ENCODE results near the gene SHROOM3.

DNA sequence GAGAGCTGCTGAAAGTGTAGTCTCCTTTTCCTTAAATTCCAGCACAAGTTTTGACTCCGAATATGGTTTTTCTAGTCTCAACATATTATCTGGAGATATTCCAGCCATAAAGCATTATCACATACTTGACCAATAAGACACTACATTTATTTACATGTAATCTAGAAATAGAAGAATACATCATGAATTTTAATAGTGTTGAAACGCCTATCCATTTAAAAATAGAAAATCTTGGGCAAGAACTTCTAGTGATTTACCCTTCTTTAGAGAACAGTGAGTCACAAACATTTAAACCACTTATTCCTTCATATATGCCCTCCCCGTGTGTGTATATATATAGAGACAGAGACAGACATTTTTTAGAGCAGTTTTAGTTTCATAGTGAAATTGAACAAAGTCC is 301.4 kb downstream of the SHROOM3 start:
- TF ChIP-seq, protein P1, sequence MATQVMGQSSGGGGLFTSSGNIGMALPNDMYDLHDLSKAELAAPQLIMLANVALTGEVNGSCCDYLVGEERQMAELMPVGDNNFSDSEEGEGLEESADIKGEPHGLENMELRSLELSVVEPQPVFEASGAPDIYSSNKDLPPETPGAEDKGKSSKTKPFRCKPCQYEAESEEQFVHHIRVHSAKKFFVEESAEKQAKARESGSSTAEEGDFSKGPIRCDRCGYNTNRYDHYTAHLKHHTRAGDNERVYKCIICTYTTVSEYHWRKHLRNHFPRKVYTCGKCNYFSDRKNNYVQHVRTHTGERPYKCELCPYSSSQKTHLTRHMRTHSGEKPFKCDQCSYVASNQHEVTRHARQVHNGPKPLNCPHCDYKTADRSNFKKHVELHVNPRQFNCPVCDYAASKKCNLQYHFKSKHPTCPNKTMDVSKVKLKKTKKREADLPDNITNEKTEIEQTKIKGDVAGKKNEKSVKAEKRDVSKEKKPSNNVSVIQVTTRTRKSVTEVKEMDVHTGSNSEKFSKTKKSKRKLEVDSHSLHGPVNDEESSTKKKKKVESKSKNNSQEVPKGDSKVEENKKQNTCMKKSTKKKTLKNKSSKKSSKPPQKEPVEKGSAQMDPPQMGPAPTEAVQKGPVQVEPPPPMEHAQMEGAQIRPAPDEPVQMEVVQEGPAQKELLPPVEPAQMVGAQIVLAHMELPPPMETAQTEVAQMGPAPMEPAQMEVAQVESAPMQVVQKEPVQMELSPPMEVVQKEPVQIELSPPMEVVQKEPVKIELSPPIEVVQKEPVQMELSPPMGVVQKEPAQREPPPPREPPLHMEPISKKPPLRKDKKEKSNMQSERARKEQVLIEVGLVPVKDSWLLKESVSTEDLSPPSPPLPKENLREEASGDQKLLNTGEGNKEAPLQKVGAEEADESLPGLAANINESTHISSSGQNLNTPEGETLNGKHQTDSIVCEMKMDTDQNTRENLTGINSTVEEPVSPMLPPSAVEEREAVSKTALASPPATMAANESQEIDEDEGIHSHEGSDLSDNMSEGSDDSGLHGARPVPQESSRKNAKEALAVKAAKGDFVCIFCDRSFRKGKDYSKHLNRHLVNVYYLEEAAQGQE (IDR thresholded peaks at IDR 0.05), result no peak
- TF ChIP-seq YY1 (IDR thresholded peaks at IDR 0.05) (no peak), NR2F2 (IDR thresholded peaks at IDR 0.05) (no peak)

Data from liver (tissue), 2 donors.